ENCODE measurements around the gene ADAT3. TPM values are rescaled to one million over a fixed set of nuclear protein-coding genes. Genes with fewer than 3 reads are reported as not detected.

Gene ADAT3
- total RNA-seq, 1 experiment from 2014 or later, result 6.9 TPM

DNA sequence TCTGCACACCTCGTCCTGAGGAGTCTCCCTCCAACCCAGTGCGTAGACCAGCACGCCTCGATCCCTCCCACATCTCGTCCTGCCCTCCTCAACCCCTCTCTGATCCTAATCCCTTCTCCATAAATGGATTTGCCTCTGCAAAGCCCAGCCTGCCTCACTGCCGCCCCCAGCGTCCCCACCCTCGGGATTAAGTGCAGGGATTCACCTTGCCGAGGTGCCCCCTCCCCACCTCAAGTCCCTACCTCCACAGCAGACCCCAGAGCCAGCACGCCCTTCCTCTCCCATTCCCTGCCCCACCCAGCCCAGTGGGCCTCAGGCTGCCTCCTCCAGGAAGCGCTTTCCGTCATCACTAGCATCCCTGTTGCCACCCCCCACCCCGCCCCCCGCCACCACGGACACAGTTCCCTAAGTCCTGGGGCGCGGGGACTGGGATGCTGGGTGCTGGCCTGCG lies 45.8 kb upstream of the ADAT3 start:
- DNase-seq (ENCODE audit: unreplicated experiment), result no peak
- H3K27ac Mint-ChIP-seq (ENCODE audit: low read depth, unreplicated experiment), result peak overlapping the region; percentile 57

DNA sequence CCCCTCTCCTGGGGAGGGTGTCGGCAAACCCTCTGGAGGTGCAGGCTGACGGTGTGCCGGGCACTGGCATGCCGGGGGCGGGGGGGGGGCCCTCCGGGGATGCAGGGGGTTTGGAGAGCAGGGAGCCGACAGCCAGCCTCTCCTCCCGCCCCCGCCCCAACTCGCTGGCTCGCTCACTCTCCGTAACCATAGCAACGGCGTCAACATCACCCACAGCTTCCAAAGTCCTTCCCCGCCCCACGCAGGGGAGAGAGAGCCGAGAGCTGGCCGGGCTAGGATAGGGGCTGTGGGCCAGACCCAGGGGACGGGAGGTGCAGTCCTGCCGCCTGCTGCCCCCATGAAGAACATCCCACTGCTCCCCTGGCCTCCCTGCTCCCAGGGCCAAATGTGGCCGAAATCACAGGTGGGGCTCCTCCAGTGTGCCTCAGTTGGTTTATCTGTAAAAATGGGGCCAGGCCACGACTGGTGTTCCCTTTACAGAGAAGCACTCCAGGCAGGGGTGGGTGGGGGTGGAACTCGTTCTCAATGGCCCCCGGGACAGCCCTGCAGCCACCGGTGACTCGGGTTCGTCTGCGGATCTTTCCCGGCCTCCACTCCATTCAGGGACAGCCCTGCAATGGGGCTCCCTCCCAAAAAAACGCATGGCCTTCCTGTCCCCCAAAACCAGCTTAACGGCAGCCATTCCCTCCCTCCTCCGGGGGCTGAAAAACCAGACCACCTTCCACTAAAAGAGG lies 45.0 kb upstream of the ADAT3 start:
- CTCF ChIA-PET, result interaction anchor here (0.6 kb wide), 2 partner anchors 132 to 159 kb away, joined by 3 to 4 read pairs; no protein-coding TSS in a partner anchor
- Mint-ChIP-seq H3K27me3 (ENCODE audit: insufficient read depth, unreplicated experiment) (no peaks in the 10 kb centered on the region), H3K4me3 (ENCODE audit: unreplicated experiment) (peak overlapping the region; percentile 80), H3K27ac (ENCODE audit: low read depth, unreplicated experiment) (peak overlapping the region; percentile 57), H3K36me3 (ENCODE audit: insufficient read depth, unreplicated experiment) (peaks cover 4% of the 10 kb centered on the region), H3K4me1 (ENCODE audit: insufficient read depth, unreplicated experiment) (peaks cover 5% of the 10 kb centered on the region), H3K9me3 (ENCODE audit: unreplicated experiment) (no peaks in the 10 kb centered on the region)
- POLR2A ChIA-PET, result interaction anchor here (0.7 to 1.6 kb wide), 2 partner anchors 15 to 171 kb away, joined by 3 to 5 read pairs; no protein-coding TSS in a partner anchor
- no TSS peak for BruUV-seq (replicated peaks)
- peak; percentile 64 for DNase-seq (ENCODE audit: unreplicated experiment)
- TF ChIP-seq, protein P1, sequence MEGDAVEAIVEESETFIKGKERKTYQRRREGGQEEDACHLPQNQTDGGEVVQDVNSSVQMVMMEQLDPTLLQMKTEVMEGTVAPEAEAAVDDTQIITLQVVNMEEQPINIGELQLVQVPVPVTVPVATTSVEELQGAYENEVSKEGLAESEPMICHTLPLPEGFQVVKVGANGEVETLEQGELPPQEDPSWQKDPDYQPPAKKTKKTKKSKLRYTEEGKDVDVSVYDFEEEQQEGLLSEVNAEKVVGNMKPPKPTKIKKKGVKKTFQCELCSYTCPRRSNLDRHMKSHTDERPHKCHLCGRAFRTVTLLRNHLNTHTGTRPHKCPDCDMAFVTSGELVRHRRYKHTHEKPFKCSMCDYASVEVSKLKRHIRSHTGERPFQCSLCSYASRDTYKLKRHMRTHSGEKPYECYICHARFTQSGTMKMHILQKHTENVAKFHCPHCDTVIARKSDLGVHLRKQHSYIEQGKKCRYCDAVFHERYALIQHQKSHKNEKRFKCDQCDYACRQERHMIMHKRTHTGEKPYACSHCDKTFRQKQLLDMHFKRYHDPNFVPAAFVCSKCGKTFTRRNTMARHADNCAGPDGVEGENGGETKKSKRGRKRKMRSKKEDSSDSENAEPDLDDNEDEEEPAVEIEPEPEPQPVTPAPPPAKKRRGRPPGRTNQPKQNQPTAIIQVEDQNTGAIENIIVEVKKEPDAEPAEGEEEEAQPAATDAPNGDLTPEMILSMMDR (IDR thresholded peaks at IDR 0.05; ENCODE audit: unreplicated experiment), result no peak
- intact Hi-C loops (cut with micrococcal nuclease), result no loop called here

More for the DNA sequence above, 45.8 kb upstream of the ADAT3 start:
- TF ChIP-seq, protein P1 (IDR thresholded peaks at IDR 0.05; ENCODE audit: unreplicated experiment), result no peak
- H3K4me3 Mint-ChIP-seq (ENCODE audit: unreplicated experiment), result peak overlapping the region; percentile 80
- H3K9me3 Mint-ChIP-seq (ENCODE audit: unreplicated experiment), result no peaks in the 10 kb centered on the region
- BruUV-seq (replicated peaks), result no TSS peak
- no peaks in the 10 kb centered on the region for H3K27me3 Mint-ChIP-seq (ENCODE audit: insufficient read depth, unreplicated experiment)
- CTCF ChIA-PET, result no interaction called here
- peaks cover 2% of the 10 kb centered on the region for H3K36me3 Mint-ChIP-seq (ENCODE audit: insufficient read depth, unreplicated experiment)
- intact Hi-C loops (cut with micrococcal nuclease), result no loop called here
- peaks cover 5% of the 10 kb centered on the region for H3K4me1 Mint-ChIP-seq (ENCODE audit: insufficient read depth, unreplicated experiment)
- POLR2A ChIA-PET, result interaction anchor here (1.6 kb wide), 1 partner anchor 16 kb away, joined by 5 read pairs; no protein-coding TSS in a partner anchor

DNA sequence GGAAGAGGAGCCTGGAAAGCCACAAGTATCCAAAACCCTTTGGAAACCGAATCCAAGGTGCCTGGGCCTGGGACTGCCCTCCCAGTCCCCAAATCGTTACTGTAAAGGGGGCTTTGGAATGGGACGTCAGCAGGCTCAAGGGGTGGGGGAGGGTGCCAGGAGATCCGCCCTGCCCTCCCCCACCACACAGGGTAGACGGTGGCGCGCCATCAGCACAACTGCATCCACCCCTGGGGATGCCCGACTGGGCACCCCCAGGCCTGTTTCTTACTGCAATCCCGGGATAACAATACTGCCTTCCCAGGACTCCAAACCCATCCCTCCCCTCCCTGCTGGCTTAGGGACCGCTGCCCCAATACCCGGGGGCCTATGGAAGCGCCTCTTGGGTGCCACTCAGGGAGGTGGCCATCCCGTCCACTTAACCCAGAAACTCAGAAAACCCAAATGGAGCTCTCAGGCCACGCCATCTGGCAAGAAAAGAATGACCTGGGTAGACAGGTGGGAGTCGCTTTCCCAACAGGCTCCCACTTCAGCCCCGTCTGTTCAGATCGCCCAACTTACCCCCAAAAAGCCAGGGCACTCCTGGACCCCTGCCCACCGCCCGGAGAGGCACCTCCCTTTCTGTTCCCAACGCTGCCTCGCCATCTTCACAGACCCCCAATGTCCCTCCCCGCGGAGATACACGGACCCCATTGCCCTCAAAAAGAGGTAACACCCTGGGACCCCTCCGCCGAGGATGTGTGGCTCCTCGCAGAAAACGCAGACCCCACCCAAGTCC lies 44.2 kb upstream of the ADAT3 start:
- TF ChIP-seq, protein P1 (IDR thresholded peaks at IDR 0.05; ENCODE audit: unreplicated experiment), result no peak
- peak overlapping the region; percentile 80 for H3K4me3 Mint-ChIP-seq (ENCODE audit: unreplicated experiment)
- BruUV-seq (replicated peaks), result no TSS peak
- peak overlapping the region; percentile 57 for H3K27ac Mint-ChIP-seq (ENCODE audit: low read depth, unreplicated experiment)
- H3K4me1 Mint-ChIP-seq (ENCODE audit: insufficient read depth, unreplicated experiment), result peaks cover 5% of the 10 kb centered on the region
- H3K27me3 Mint-ChIP-seq (ENCODE audit: insufficient read depth, unreplicated experiment), result no peaks in the 10 kb centered on the region
- peaks cover 4% of the 10 kb centered on the region for H3K36me3 Mint-ChIP-seq (ENCODE audit: insufficient read depth, unreplicated experiment)
- DNase-seq (ENCODE audit: unreplicated experiment), result peak; percentile 20
- CTCF ChIA-PET, result interaction anchor here (0.6 kb wide), 2 partner anchors 132 to 158 kb away, joined by 3 to 4 read pairs; no protein-coding TSS in a partner anchor
- H3K9me3 Mint-ChIP-seq (ENCODE audit: unreplicated experiment), result no peaks in the 10 kb centered on the region
- intact Hi-C loops (cut with micrococcal nuclease), result no loop called here
- POLR2A ChIA-PET, result interaction anchor here (0.7 to 1.6 kb wide), 2 partner anchors 15 to 171 kb away, joined by 3 to 5 read pairs; no protein-coding TSS in a partner anchor

DNA sequence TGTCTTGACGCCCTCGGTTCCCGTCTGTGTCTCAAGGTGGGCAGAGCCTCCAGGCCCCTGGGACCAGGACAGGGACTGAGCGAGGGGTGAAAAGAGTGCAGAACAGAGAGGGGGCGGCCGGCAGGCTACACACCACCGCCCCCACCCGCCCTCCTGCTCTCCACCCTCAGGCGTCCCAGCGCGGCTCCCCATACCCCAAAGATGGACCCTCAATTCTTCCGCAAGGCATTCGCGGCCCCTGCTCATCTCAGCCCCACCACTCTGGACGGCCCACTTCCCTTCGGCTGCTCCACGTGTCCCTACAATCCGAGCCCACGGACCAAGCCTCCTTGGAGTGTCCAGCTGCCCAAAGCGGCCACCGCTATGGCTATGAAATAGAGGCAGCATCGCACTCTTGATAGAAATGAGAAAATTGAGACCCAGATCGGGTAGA lies 43.6 kb upstream of the ADAT3 start:
- POLR2A ChIA-PET, result no interaction called here
- no peaks in the 10 kb centered on the region for H3K9me3 Mint-ChIP-seq (ENCODE audit: unreplicated experiment)
- peak overlapping the region; percentile 57 for H3K27ac Mint-ChIP-seq (ENCODE audit: low read depth, unreplicated experiment)
- BruUV-seq (replicated peaks), result no TSS peak
- TF ChIP-seq, protein P1 (IDR thresholded peaks at IDR 0.05; ENCODE audit: unreplicated experiment), result no peak
- CTCF ChIA-PET, result no interaction called here
- DNase-seq (ENCODE audit: unreplicated experiment), result peak; percentile 34
- peaks cover 4% of the 10 kb centered on the region for H3K36me3 Mint-ChIP-seq (ENCODE audit: insufficient read depth, unreplicated experiment)
- intact Hi-C loops (cut with micrococcal nuclease), result no loop called here
- H3K27me3 Mint-ChIP-seq (ENCODE audit: insufficient read depth, unreplicated experiment), result no peaks in the 10 kb centered on the region
- peak overlapping the region; percentile 80 for H3K4me3 Mint-ChIP-seq (ENCODE audit: unreplicated experiment)
- H3K4me1 Mint-ChIP-seq (ENCODE audit: insufficient read depth, unreplicated experiment), result peaks cover 5% of the 10 kb centered on the region
